G401.6 (cell line): ENCODE measurements around the gene PTPRN.

ENCODE experiments used
- FAIRE-seq: peaks from 2 replicates; lab custom pipeline; 2012; peaks lifted over from hg19 to GRCh38; lab: Jason Lieb, UNC

The PTPRN gene

GRCh38 chr2:219243291-219243761, 65.9 kb downstream of the PTPRN start:
- FAIRE-seq: no peak
